ENCODE measurements around the gene C1orf232.

Gene C1orf232

GRCh38 chr1:26125382-26125781, 43.4 kb downstream of the C1orf232 start:
- DNase-seq (ENCODE audit: low read depth in 2 of 3, low spot score in 1 of 3), result no peak

GRCh38 chr1:26124418-26125331, 44.1 kb downstream of the C1orf232 start:
- DNase-seq (ENCODE audit: low read depth in 2 of 3, low spot score in 1 of 3), result no peak

- no peak for DNase-seq (ENCODE audit: low read depth in 2 of 3, low spot score in 1 of 3)
These were observed 45.5 kb downstream of the C1orf232 start for GRCh38 chr1:26122988-26123973.

- no peak for DNase-seq (ENCODE audit: low read depth in 2 of 3, low spot score in 1 of 3)
These were observed 46.6 kb downstream of the C1orf232 start for GRCh38 chr1:26121854-26122773.

- no peak for DNase-seq (ENCODE audit: low read depth in 2 of 3, low spot score in 1 of 3)
These were observed 48.7 kb downstream of the C1orf232 start for GRCh38 chr1:26119892-26120608.

GRCh38 chr1:26114165-26114927, 54.4 kb downstream of the C1orf232 start:
- no peak for DNase-seq (ENCODE audit: low read depth in 2 of 3, low spot score in 1 of 3)

Data from stimulated activated CD4-positive, alpha-beta T cell treated with anti-CD3 and anti-CD28 coated beads, Interleukin-12 subunit alpha, Interleukin-12 subunit beta, amount 100 ng/mL, for 48 hours (primary cell).